ENCODE results near the gene ZNF385A.

The ZNF385A gene

DNA sequence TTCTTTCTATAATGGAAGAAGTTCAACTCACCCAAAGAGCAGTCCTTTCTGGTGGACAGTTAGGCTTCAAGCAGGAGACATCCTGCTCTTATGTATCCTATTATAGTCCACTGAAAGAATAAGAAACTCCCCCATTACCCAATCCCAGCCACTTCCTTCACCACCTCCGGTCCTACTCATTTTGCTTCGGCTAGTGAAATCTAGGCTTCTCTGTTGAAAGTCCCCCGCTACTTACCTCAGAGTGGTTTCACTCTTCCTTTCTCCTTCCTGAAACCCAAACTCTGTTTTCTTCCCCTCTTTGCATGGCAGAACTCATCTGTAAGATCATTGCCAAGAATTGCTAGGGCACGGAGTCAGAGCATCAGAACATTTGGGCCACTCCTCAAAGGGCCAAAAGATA, 20.1 kb downstream of the ZNF385A start, which contains the start of gene GPR84:
GPR84 (minus strand) TSS at position 74 of the 400 bp plus-strand sequence. CDS start 635 bp downstream, outside the sequence.
- no peak for TF ChIP-seq FOXP2 (optimal IDR thresholded peaks at IDR 0.05; ENCODE audit: borderline replicate concordance, extremely low read depth, extremely low read length, insufficient read depth)
- no peak for TF ChIP-seq SIN3A (IDR thresholded peaks at IDR 0.05; ENCODE audit: borderline replicate concordance, insufficient read depth, low read length)
- no peak for TF ChIP-seq TAF1 (IDR thresholded peaks at IDR 0.05; ENCODE audit: borderline replicate concordance, insufficient read depth, low read length)
- TF ChIP-seq, protein P1, sequence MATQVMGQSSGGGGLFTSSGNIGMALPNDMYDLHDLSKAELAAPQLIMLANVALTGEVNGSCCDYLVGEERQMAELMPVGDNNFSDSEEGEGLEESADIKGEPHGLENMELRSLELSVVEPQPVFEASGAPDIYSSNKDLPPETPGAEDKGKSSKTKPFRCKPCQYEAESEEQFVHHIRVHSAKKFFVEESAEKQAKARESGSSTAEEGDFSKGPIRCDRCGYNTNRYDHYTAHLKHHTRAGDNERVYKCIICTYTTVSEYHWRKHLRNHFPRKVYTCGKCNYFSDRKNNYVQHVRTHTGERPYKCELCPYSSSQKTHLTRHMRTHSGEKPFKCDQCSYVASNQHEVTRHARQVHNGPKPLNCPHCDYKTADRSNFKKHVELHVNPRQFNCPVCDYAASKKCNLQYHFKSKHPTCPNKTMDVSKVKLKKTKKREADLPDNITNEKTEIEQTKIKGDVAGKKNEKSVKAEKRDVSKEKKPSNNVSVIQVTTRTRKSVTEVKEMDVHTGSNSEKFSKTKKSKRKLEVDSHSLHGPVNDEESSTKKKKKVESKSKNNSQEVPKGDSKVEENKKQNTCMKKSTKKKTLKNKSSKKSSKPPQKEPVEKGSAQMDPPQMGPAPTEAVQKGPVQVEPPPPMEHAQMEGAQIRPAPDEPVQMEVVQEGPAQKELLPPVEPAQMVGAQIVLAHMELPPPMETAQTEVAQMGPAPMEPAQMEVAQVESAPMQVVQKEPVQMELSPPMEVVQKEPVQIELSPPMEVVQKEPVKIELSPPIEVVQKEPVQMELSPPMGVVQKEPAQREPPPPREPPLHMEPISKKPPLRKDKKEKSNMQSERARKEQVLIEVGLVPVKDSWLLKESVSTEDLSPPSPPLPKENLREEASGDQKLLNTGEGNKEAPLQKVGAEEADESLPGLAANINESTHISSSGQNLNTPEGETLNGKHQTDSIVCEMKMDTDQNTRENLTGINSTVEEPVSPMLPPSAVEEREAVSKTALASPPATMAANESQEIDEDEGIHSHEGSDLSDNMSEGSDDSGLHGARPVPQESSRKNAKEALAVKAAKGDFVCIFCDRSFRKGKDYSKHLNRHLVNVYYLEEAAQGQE (IDR thresholded peaks at IDR 0.05; ENCODE audit: insufficient read depth in 1 of 2, low read depth in 2 of 2, low read length in 2 of 2), result no peak
- no peak for TF ChIP-seq POLR2AphosphoS5 (IDR thresholded peaks at IDR 0.05; ENCODE audit: low read depth, low read length)

DNA sequence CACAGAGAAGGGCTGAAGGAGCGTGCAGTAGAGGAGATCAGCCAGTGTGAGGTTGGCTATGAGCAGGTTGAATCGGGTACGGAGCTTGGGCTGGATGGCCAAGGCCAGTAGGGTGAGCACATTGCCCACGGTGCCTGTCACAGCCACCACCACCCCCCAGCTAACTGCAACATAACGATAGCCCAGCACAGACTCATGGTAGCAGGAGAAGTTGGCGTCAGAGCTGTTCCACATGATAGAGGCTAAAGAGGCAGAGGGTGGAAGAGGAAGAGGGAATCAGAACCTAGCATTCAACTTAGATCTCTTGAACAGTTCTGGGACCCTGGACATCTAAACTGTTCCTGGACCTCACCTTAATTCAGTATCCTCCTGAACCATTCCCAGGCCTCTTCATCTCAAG, 20.9 kb downstream of the ZNF385A start:
- TF ChIP-seq SIN3A (IDR thresholded peaks at IDR 0.05; ENCODE audit: borderline replicate concordance, insufficient read depth, low read length) (no peak), FOXP2 (optimal IDR thresholded peaks at IDR 0.05; ENCODE audit: borderline replicate concordance, extremely low read depth, extremely low read length, insufficient read depth) (no peak), TAF1 (IDR thresholded peaks at IDR 0.05; ENCODE audit: borderline replicate concordance, insufficient read depth, low read length) (no peak), POLR2AphosphoS5 (IDR thresholded peaks at IDR 0.05; ENCODE audit: low read depth, low read length) (no peak)
- TF ChIP-seq, protein P1 (IDR thresholded peaks at IDR 0.05; ENCODE audit: insufficient read depth in 1 of 2, low read depth in 2 of 2, low read length in 2 of 2), result no peak

- no peak for TF ChIP-seq FOXP2 (optimal IDR thresholded peaks at IDR 0.05; ENCODE audit: borderline replicate concordance, extremely low read depth, extremely low read length, insufficient read depth)
- no peak for TF ChIP-seq SIN3A (IDR thresholded peaks at IDR 0.05; ENCODE audit: borderline replicate concordance, insufficient read depth, low read length)
- no peak for TF ChIP-seq POLR2AphosphoS5 (IDR thresholded peaks at IDR 0.05; ENCODE audit: low read depth, low read length)
- TF ChIP-seq, protein P1 (IDR thresholded peaks at IDR 0.05; ENCODE audit: insufficient read depth in 1 of 2, low read depth in 2 of 2, low read length in 2 of 2), result no peak
- TF ChIP-seq TAF1 (IDR thresholded peaks at IDR 0.05; ENCODE audit: borderline replicate concordance, insufficient read depth, low read length), result no peak
Measured at GRCh38 chr12:54363047-54363446, 21.5 kb downstream of the ZNF385A start.

GRCh38 chr12:54360717-54361456, 23.6 kb downstream of the ZNF385A start:
- TF ChIP-seq POLR2AphosphoS5 (IDR thresholded peaks at IDR 0.05; ENCODE audit: low read depth, low read length) (no peak), FOXP2 (optimal IDR thresholded peaks at IDR 0.05; ENCODE audit: borderline replicate concordance, extremely low read depth, extremely low read length, insufficient read depth) (peak; percentile 19)

GRCh38 chr12:54359762-54360351, 24.7 kb downstream of the ZNF385A start:
- TF ChIP-seq POLR2AphosphoS5 (IDR thresholded peaks at IDR 0.05; ENCODE audit: low read depth, low read length) (no peak; the same call in none of the 2 replicates), FOXP2 (optimal IDR thresholded peaks at IDR 0.05; ENCODE audit: borderline replicate concordance, extremely low read depth, extremely low read length, insufficient read depth) (no peak), SIN3A (IDR thresholded peaks at IDR 0.05; ENCODE audit: borderline replicate concordance, insufficient read depth, low read length) (no peak), TAF1 (IDR thresholded peaks at IDR 0.05; ENCODE audit: borderline replicate concordance, insufficient read depth, low read length) (no peak)
- TF ChIP-seq, protein P1 (IDR thresholded peaks at IDR 0.05; ENCODE audit: insufficient read depth in 1 of 2, low read depth in 2 of 2, low read length in 2 of 2), result no peak

All from PFSK-1 (cell line).